GM13976 (cell line): ENCODE results near the gene ADCY6.
"Not testable (repeated sequence)": the region's sequence is repeated elsewhere in the genome, so short reads cannot be mapped to it uniquely, and the experiment has no call there.

Experiments used
- DNase-seq: peaks from one replicate; pipeline ENCODE4 v3.0.0; 2012; ENCODE audit warnings: low spot score
- CTCF ChIP-seq: IDR thresholded peaks from 2 replicates; pipeline ENCODE4 v1.5.1; 2012; ENCODE audit warnings: borderline replicate concordance, mild to moderate bottlenecking; ENCODE audit not compliant: insufficient read depth; ENCODE audit errors: extremely low read depth, missing control alignments, control extremely low read depth
- in situ Hi-C: fragments of 300-500 bp; cut with MboI; formaldehyde crosslinking; loops from one replicate; pipeline ENCODE4 v1.12.0; 2022; ENCODE audit warnings: low sequenced_read_pairs, mixed read lengths, inconsistent platforms; ENCODE audit not compliant: unreplicated experiment

The ADCY6 gene

GRCh38 chr12:48744251-48745008 is 44.5 kb downstream of the ADCY6 start:
- no peak for DNase-seq
- TF ChIP-seq CTCF: no peak
- in situ Hi-C loops: no loop called here

GRCh38 chr12:48739618-48740269 is 49.1 kb downstream of the ADCY6 start:
- in situ Hi-C loops: no loop called here
- no peak for TF ChIP-seq CTCF
- no peak for DNase-seq

- in situ Hi-C loops: no loop called here
- no peak for DNase-seq
- TF ChIP-seq CTCF: no peak
Measured at GRCh38 chr12:48736456-48736855, 52.4 kb downstream of the ADCY6 start.

GRCh38 chr12:48728807-48729206 is 60.1 kb downstream of the ADCY6 start:
- no peak for TF ChIP-seq CTCF
- in situ Hi-C loops: no loop called here
- DNase-seq: no peak

GRCh38 chr12:48720737-48721136 is 68.2 kb downstream of the ADCY6 start:
- in situ Hi-C loops: not testable (repeated sequence)

GRCh38 chr12:48720171-48720570 is 68.7 kb downstream of the ADCY6 start:
- DNase-seq, in situ Hi-C loops: not testable (repeated sequence)

More at GRCh38 chr12:48720737-48721136, 68.2 kb downstream of the ADCY6 start:
- DNase-seq: not testable (repeated sequence)

- DNase-seq, in situ Hi-C loops: not testable (repeated sequence)
Measured at GRCh38 chr12:48719002-48719401, 69.9 kb downstream of the ADCY6 start.

- DNase-seq: peak; percentile 59
- no peak for TF ChIP-seq CTCF
- in situ Hi-C loops: no loop called here
Measured at GRCh38 chr12:48717252-48717695, 71.6 kb downstream of the ADCY6 start.
